Neural cell (in vitro differentiated cells): ENCODE measurements around the gene AP1M1.

ENCODE experiments used
- EP300 ChIP-seq: fragments of 450-650 bp; conservative IDR thresholded peaks from 2 replicates; pipeline ENCODE4 v1.6.1; 2014; ENCODE audit warnings: antibody characterized with exemption, mild to moderate bottlenecking, moderate library complexity; ENCODE audit not compliant: poor library complexity, severe bottlenecking
- EZH2 ChIP-seq: fragments of 200-600, 300-800 bp; shearing (Covaris generic), sonication (generic); IDR thresholded peaks from 2 replicates; pipeline ENCODE4 v1.6.1; 2014; ENCODE audit warnings: antibody characterized with exemption, low read length, borderline replicate concordance, mild to moderate bottlenecking; ENCODE audit not compliant: insufficient read depth, poor library complexity, severe bottlenecking
- MXI1 ChIP-seq: fragments of 450-650 bp; conservative IDR thresholded peaks from 2 replicates; pipeline ENCODE4 v1.6.1; 2014; ENCODE audit warnings: antibody characterized with exemption, mild to moderate bottlenecking; ENCODE audit not compliant: poor library complexity, severe bottlenecking
- POLR2AphosphoS5 ChIP-seq: IDR thresholded peaks from 2 replicates; pipeline ENCODE4 v1.6.1; 2012
- RAD21 ChIP-seq: fragments of 450-650 bp; conservative IDR thresholded peaks from 2 replicates; pipeline ENCODE4 v1.6.1; 2014; ENCODE audit warnings: antibody characterized with exemption, mild to moderate bottlenecking, moderate library complexity
- SMC3 ChIP-seq: fragments of 450-650 bp; conservative IDR thresholded peaks from 2 replicates; pipeline ENCODE4 v1.6.1; 2014; ENCODE audit warnings: antibody characterized with exemption, mild to moderate bottlenecking, moderate library complexity; ENCODE audit not compliant: poor library complexity
- TAF1 ChIP-seq: IDR thresholded peaks from 2 replicates; pipeline ENCODE4 v1.6.1; 2012; ENCODE audit warnings: low read depth
- TF ChIP-seq, protein P1 (sequence below): fragments of 450-650 bp; IDR thresholded peaks from 2 replicates; pipeline ENCODE4 v1.5.1; 2014; ENCODE audit warnings: antibody characterized with exemption, mild to moderate bottlenecking, moderate library complexity; ENCODE audit not compliant: poor library complexity, severe bottlenecking
- TF ChIP-seq, protein P2 (sequence below): IDR thresholded peaks from 2 replicates; pipeline ENCODE4 v1.6.1; 2012; ENCODE audit warnings: borderline replicate concordance

DNA sequence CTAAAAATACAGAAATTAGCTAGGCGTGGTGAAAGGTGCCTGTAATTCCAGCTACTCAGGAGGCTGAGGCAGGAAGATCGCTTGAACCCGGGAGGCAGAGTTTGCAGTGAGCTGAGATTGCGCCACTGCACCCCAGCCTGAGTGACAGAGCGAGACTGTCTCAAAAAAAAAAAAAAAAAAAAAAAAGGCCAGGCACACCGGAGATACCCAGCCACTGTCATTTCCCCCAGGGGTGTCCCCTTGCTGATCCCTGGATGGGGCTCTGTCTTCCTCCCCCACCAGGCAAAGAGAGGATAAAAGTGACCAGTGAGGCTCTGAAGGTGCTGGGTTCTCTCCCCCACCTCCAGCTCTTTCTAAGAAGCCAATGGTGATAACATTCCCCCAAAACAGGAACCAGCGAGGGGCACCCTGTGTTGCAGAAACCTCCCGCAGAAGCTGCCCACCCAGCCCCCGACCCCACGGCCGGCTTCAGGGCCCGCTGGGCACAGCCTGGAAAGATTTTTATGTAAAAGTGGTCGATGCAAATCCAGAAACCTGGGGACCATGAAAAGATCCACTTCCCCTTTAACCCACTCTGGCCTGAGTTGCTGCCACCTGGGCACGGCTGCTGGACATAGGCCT lies 65.5 kb downstream of the AP1M1 start:
- TF ChIP-seq, protein P1, sequence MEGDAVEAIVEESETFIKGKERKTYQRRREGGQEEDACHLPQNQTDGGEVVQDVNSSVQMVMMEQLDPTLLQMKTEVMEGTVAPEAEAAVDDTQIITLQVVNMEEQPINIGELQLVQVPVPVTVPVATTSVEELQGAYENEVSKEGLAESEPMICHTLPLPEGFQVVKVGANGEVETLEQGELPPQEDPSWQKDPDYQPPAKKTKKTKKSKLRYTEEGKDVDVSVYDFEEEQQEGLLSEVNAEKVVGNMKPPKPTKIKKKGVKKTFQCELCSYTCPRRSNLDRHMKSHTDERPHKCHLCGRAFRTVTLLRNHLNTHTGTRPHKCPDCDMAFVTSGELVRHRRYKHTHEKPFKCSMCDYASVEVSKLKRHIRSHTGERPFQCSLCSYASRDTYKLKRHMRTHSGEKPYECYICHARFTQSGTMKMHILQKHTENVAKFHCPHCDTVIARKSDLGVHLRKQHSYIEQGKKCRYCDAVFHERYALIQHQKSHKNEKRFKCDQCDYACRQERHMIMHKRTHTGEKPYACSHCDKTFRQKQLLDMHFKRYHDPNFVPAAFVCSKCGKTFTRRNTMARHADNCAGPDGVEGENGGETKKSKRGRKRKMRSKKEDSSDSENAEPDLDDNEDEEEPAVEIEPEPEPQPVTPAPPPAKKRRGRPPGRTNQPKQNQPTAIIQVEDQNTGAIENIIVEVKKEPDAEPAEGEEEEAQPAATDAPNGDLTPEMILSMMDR = no peak
- TF ChIP-seq EZH2 = no peak
- no peak for TF ChIP-seq EP300
- no peak for TF ChIP-seq POLR2AphosphoS5
- TF ChIP-seq TAF1 = no peak
- TF ChIP-seq, protein P2, sequence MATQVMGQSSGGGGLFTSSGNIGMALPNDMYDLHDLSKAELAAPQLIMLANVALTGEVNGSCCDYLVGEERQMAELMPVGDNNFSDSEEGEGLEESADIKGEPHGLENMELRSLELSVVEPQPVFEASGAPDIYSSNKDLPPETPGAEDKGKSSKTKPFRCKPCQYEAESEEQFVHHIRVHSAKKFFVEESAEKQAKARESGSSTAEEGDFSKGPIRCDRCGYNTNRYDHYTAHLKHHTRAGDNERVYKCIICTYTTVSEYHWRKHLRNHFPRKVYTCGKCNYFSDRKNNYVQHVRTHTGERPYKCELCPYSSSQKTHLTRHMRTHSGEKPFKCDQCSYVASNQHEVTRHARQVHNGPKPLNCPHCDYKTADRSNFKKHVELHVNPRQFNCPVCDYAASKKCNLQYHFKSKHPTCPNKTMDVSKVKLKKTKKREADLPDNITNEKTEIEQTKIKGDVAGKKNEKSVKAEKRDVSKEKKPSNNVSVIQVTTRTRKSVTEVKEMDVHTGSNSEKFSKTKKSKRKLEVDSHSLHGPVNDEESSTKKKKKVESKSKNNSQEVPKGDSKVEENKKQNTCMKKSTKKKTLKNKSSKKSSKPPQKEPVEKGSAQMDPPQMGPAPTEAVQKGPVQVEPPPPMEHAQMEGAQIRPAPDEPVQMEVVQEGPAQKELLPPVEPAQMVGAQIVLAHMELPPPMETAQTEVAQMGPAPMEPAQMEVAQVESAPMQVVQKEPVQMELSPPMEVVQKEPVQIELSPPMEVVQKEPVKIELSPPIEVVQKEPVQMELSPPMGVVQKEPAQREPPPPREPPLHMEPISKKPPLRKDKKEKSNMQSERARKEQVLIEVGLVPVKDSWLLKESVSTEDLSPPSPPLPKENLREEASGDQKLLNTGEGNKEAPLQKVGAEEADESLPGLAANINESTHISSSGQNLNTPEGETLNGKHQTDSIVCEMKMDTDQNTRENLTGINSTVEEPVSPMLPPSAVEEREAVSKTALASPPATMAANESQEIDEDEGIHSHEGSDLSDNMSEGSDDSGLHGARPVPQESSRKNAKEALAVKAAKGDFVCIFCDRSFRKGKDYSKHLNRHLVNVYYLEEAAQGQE = no peak
- no peak for TF ChIP-seq RAD21
- no peak for TF ChIP-seq SMC3
- TF ChIP-seq MXI1 = no peak
